Liver (tissue), 3 donors: ENCODE results near the gene STIM1.

Experiments
- CTCF ChIP-seq: fragments of 150-350 bp; IDR thresholded peaks from 2 replicates; pipeline ENCODE4 v1.5.1; 2017; ENCODE audit warnings: improper control_type of control experiment, low read depth, low read length; ENCODE audit not compliant: missing input control
- EGR1 ChIP-seq, 2 donors: IDR thresholded peaks; 2 replicates each; pipeline ENCODE4 v1.6.1; 2016 to 2018; ENCODE audit warnings: antibody characterized with exemption in 2 of 2, low read depth in 2 of 2
- FOXA1 ChIP-seq: IDR thresholded peaks from 2 replicates; pipeline ENCODE4 v1.6.1; 2016; ENCODE audit warnings: antibody characterized with exemption
- GABPA ChIP-seq, 2 donors: IDR thresholded peaks in 1 of 2; conservative IDR thresholded peaks in 1 of 2; 2 replicates each; pipeline ENCODE4 v1.6.1; 2016; ENCODE audit warnings: antibody characterized with exemption in 2 of 2, mild to moderate bottlenecking in 1 of 2, moderate library complexity in 1 of 2
- RAD21 ChIP-seq, 2 donors: IDR thresholded peaks; 2 replicates each; pipeline ENCODE4 v1.6.1; 2016; ENCODE audit warnings: antibody characterized with exemption in 2 of 2, mild to moderate bottlenecking in 2 of 2
- donor health status: healthy.
- donor health status: healthy.

DNA sequence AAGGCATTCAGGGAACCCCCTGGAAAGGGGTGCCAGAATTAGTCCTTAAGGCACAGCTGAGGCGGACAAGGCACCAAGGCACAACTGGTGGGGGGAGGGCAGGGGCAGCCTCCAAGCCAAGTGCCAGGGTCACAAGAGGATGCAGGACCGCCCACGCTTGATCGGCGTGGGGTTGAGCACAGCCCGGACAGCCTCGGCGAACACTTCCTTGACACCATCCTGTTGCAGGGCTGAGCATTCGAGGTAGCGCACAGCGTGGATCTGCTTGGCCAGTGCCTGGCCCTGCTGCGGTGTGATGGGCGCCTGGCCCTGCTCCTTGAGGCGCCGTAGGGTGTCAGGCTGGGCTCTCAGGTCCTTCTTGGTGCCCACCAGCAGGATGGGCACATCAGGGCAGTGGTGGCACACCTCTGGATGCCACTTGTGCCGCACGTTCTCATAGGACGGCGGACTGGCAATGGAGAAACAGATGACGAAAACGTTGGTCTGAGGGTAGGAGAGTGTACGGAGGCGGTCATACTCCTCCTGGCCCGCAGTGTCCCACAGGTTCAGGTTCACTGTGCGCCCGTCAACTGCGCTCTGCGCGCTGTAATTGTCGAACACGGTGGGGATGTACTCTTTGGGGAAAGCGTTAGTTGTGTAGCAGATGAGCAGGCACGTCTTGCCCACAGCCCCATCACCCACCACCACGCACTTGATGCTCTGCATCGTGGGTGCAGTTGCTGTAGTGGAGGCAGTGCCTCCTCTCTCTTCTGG is 27.9 kb upstream of the STIM1 start:
- no peak for TF ChIP-seq RAD21 (IDR thresholded peaks at IDR 0.05)
- no peak for TF ChIP-seq GABPA (IDR thresholded peaks at IDR 0.05 in 1 of 2, conservative IDR thresholded peaks at IDR 0.05 in 1 of 2)
- no peak for TF ChIP-seq CTCF
- no peak for TF ChIP-seq FOXA1
- TF ChIP-seq EGR1 (IDR thresholded peaks at IDR 0.05; ENCODE audit: low read depth in 2 of 2), result no peak
